HepG2 (cell line): ENCODE results near the gene ZDHHC19. TPM values are rescaled to one million over a fixed set of nuclear protein-coding genes. Genes with fewer than 3 reads are reported as not detected.

Experiments
- EZH2 ChIP-seq: conservative IDR thresholded peaks from 2 replicates; pipeline ENCODE4 v1.6.1; 2012; ENCODE audit warnings: mild to moderate bottlenecking, low read depth, low read length, moderate library complexity
- IKZF5 ChIP-seq: IDR thresholded peaks from 2 replicates; pipeline ENCODE4 v1.6.1; 2018; ENCODE audit warnings: missing genetic modification reagents, mild to moderate bottlenecking, missing compliant biosample characterization
- ZNF687 ChIP-seq: sonication (generic); formaldehyde crosslinking; IDR thresholded peaks from 2 replicates; pipeline ENCODE4 v1.5.1; 2020; ENCODE audit warnings: mild to moderate bottlenecking, missing genetic modification reagents, moderate library complexity
- polyA plus RNA-seq, 8 experiments: library from polyadenylated mRNA; depleted of rRNA in 3 of 8; stranded (reverse) in 7 of 8; unstranded in 1 of 8; fragments of >200 nt; fragmentation: Illumina TruSeq in 4 of 8; extraction: Trizol in 4 of 8; gene quantifications; 2 replicates each; pipeline versions ENCODE4 v1.2.1 to v1.2.3, GENCODE V29; 2011 to 2016; ENCODE audit warnings: low read depth in 4 of 8, missing spikeins in 1 of 8, mixed read lengths in 1 of 8; ENCODE audit not compliant: insufficient read depth in 1 of 8
- total RNA-seq, 5 experiments: library from RNA; depleted of rRNA; stranded (reverse); fragments of >200 nt; fragmentation: Illumina TruSeq; extraction: Trizol; gene quantifications; 2 replicates each; pipeline ENCODE4 v1.2.3, GENCODE V29; 2016; ENCODE audit warnings: low read depth in 1 of 5
- TF ChIP-seq, protein P1 (sequence below): sonication (generic); formaldehyde crosslinking; IDR thresholded peaks from 2 replicates; pipeline ENCODE4 v1.4.0; 2020; ENCODE audit warnings: missing genetic modification reagents

ZDHHC19 gene
- total and polyA plus RNA-seq, 2 of the 13 experiments (the other 11 are each of a cell fraction or from before 2014, with no cell fraction given), result 0.22 to 0.53 TPM

- TF ChIP-seq ZNF687 (CRISPR knock-in tag), result peak; percentile 83
- 0 out of 2 replicates have a peak, but pooled peaks have one; percentile 29 for TF ChIP-seq IKZF5
- TF ChIP-seq, protein P1, sequence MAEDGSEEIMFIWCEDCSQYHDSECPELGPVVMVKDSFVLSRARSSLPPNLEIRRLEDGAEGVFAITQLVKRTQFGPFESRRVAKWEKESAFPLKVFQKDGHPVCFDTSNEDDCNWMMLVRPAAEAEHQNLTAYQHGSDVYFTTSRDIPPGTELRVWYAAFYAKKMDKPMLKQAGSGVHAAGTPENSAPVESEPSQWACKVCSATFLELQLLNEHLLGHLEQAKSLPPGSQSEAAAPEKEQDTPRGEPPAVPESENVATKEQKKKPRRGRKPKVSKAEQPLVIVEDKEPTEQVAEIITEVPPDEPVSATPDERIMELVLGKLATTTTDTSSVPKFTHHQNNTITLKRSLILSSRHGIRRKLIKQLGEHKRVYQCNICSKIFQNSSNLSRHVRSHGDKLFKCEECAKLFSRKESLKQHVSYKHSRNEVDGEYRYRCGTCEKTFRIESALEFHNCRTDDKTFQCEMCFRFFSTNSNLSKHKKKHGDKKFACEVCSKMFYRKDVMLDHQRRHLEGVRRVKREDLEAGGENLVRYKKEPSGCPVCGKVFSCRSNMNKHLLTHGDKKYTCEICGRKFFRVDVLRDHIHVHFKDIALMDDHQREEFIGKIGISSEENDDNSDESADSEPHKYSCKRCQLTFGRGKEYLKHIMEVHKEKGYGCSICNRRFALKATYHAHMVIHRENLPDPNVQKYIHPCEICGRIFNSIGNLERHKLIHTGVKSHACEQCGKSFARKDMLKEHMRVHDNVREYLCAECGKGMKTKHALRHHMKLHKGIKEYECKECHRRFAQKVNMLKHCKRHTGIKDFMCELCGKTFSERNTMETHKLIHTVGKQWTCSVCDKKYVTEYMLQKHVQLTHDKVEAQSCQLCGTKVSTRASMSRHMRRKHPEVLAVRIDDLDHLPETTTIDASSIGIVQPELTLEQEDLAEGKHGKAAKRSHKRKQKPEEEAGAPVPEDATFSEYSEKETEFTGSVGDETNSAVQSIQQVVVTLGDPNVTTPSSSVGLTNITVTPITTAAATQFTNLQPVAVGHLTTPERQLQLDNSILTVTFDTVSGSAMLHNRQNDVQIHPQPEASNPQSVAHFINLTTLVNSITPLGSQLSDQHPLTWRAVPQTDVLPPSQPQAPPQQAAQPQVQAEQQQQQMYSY (CRISPR knock-in tag), result no peak
- TF ChIP-seq EZH2, result no peak
Measured at GRCh38 chr3:196216089-196216564, 4.9 kb upstream of the ZDHHC19 start, which contains the start of gene SLC51A (continued).
